HTERT RPE-1 (cell line): Measurements from ENCODE around the gene CAPN10.

ENCODE experiments used
- in situ Hi-C: fragments of 300-500 bp; cut with MboI; formaldehyde crosslinking; loops from 4 replicates; pipeline ENCODE4 v1.14.3; 2020; ENCODE audit warnings: low sequenced_read_pairs

Gene CAPN10

GRCh38 chr2:240636563-240637115 lies 50.1 kb downstream of the CAPN10 start:
- in situ Hi-C loops, result no loop called here

GRCh38 chr2:240637116-240637900 lies 50.8 kb downstream of the CAPN10 start:
- in situ Hi-C loops, result no loop called here

GRCh38 chr2:240637901-240638345 lies 51.4 kb downstream of the CAPN10 start:
- in situ Hi-C loops, result no loop called here

GRCh38 chr2:240638512-240639160 lies 52.1 kb downstream of the CAPN10 start:
- in situ Hi-C loops, result no loop called here

GRCh38 chr2:240639566-240639965 lies 53.0 kb downstream of the CAPN10 start:
- in situ Hi-C loops, result no loop called here

- in situ Hi-C loops, result no loop called here
These were observed 54.4 kb downstream of the CAPN10 start for GRCh38 chr2:240640939-240641338.

GRCh38 chr2:240642061-240642805 lies 55.7 kb downstream of the CAPN10 start:
- in situ Hi-C loops, result no loop called here

- in situ Hi-C loops, result no loop called here
These were observed 56.2 kb downstream of the CAPN10 start for GRCh38 chr2:240642806-240643092.

GRCh38 chr2:240643093-240643810 lies 56.7 kb downstream of the CAPN10 start:
- in situ Hi-C loops, result no loop called here

GRCh38 chr2:240643811-240644150 lies 57.2 kb downstream of the CAPN10 start:
- in situ Hi-C loops, result no loop called here

GRCh38 chr2:240644171-240644651 lies 57.7 kb downstream of the CAPN10 start:
- in situ Hi-C loops, result no loop called here

GRCh38 chr2:240644859-240645301 lies 58.3 kb downstream of the CAPN10 start:
- in situ Hi-C loops, result no loop called here

GRCh38 chr2:240645346-240645745 lies 58.8 kb downstream of the CAPN10 start:
- in situ Hi-C loops, result no loop called here

- in situ Hi-C loops, result no loop called here
These were observed 59.3 kb downstream of the CAPN10 start for GRCh38 chr2:240645801-240646175.

GRCh38 chr2:240646176-240646899 lies 59.8 kb downstream of the CAPN10 start:
- in situ Hi-C loops, result no loop called here

GRCh38 chr2:240646900-240647502 lies 60.5 kb downstream of the CAPN10 start:
- in situ Hi-C loops, result no loop called here

GRCh38 chr2:240647503-240648154 lies 61.1 kb downstream of the CAPN10 start:
- in situ Hi-C loops, result no loop called here

GRCh38 chr2:240648155-240648649 lies 61.7 kb downstream of the CAPN10 start:
- in situ Hi-C loops, result no loop called here
